ENCODE results near the gene LGI2.
"Not testable (repeated sequence)": the region's sequence is repeated elsewhere in the genome, so short reads cannot be mapped to it uniquely, and the experiment has no call there.

LGI2 gene

GRCh38 chr4:25050370-25051078 is 19.8 kb upstream of the LGI2 start:
- no peak for DNase-seq (ENCODE audit: low read depth)

- no peak for DNase-seq (ENCODE audit: low read depth)
These were observed 12.8 kb upstream of the LGI2 start for GRCh38 chr4:25043548-25043947.

GRCh38 chr4:25033526-25033925 is 2.8 kb upstream of the LGI2 start:
- no peak for DNase-seq (ENCODE audit: low read depth)

GRCh38 chr4:25032126-25032525 is 1.4 kb upstream of the LGI2 start:
- DNase-seq (ENCODE audit: low read depth), result no peak

- DNase-seq (ENCODE audit: low read depth), result no peak
These were observed 403 bp upstream of the LGI2 start for GRCh38 chr4:25031077-25031621.

GRCh38 chr4:25029479-25030276 is 1.1 kb downstream of the LGI2 start:
- DNase-seq (ENCODE audit: low read depth), result no peak

- DNase-seq (ENCODE audit: low read depth), result no peak
These were observed 1.9 kb downstream of the LGI2 start for GRCh38 chr4:25028851-25029250.

- DNase-seq (ENCODE audit: low read depth), result no peak
These were observed 8.0 kb downstream of the LGI2 start for GRCh38 chr4:25022766-25023165.

- DNase-seq (ENCODE audit: low read depth), result no peak
These were observed 9.5 kb downstream of the LGI2 start for GRCh38 chr4:25021216-25021615.

- DNase-seq (ENCODE audit: low read depth), result no peak
These were observed 10.5 kb downstream of the LGI2 start for GRCh38 chr4:25020236-25020635.

- DNase-seq (ENCODE audit: low read depth), result no peak
These were observed 11.2 kb downstream of the LGI2 start for GRCh38 chr4:25019501-25019900.

- DNase-seq (ENCODE audit: low read depth), result no peak
These were observed 15.7 kb downstream of the LGI2 start for GRCh38 chr4:25015012-25015411.

GRCh38 chr4:25014662-25014983 is 16.1 kb downstream of the LGI2 start:
- not testable (repeated sequence) for DNase-seq (ENCODE audit: low read depth)

- no peak for DNase-seq (ENCODE audit: low read depth)
These were observed 16.7 kb downstream of the LGI2 start for GRCh38 chr4:25013756-25014661.

- no peak for DNase-seq (ENCODE audit: low read depth)
These were observed 18.1 kb downstream of the LGI2 start for GRCh38 chr4:25012655-25013054.

- DNase-seq (ENCODE audit: low read depth), result no peak
These were observed 19.4 kb downstream of the LGI2 start for GRCh38 chr4:25011135-25011866.

- DNase-seq (ENCODE audit: low read depth), result no peak
These were observed 23.1 kb downstream of the LGI2 start for GRCh38 chr4:25007598-25007997.

- no peak for DNase-seq (ENCODE audit: low read depth)
These were observed 28.1 kb downstream of the LGI2 start for GRCh38 chr4:25002681-25003080.

GRCh38 chr4:25001509-25001908 is 29.2 kb downstream of the LGI2 start:
- no peak for DNase-seq (ENCODE audit: low read depth)

- no peak for DNase-seq (ENCODE audit: low read depth)
These were observed 30.1 kb downstream of the LGI2 start for GRCh38 chr4:25000639-25001038.

GRCh38 chr4:24999392-25000089 is 31.2 kb downstream of the LGI2 start:
- DNase-seq (ENCODE audit: low read depth), result no peak
